Mesothelial cell of epicardium (in vitro differentiated cells): Measurements from ENCODE around the gene DMXL2. TPM values are rescaled to one million over a fixed set of nuclear protein-coding genes. Genes with fewer than 3 reads are reported as not detected.
A peak's percentile ranks its signal among the peaks of the same experiment; 100 is the strongest.
"Not testable (repeated sequence)": the region's sequence is repeated elsewhere in the genome, so short reads cannot be mapped to it uniquely, and the experiment has no call there.

ENCODE experiments used
- DNase-seq, 2 experiments: peaks; one replicate each; pipeline ENCODE4 v3.0.0; 2021; ENCODE audit warnings: low spot score in 2 of 2; ENCODE audit not compliant: unreplicated experiment in 2 of 2
- H3K27ac Mint-ChIP-seq: 2 replicates; pipeline ENCODE4 v1.8.0; 2021; ENCODE audit warnings: mixed read lengths
- H3K27me3 Mint-ChIP-seq: 2 replicates; pipeline ENCODE4 v1.8.0; 2021; ENCODE audit warnings: low read depth, mixed read lengths
- H3K36me3 Mint-ChIP-seq: 2 replicates; pipeline ENCODE4 v1.8.0; 2021; ENCODE audit warnings: mixed read lengths
- H3K4me1 Mint-ChIP-seq: 2 replicates; pipeline ENCODE4 v1.8.0; 2021; ENCODE audit warnings: mixed read lengths
- H3K4me3 Mint-ChIP-seq: 2 replicates; pipeline ENCODE4 v1.8.0; 2021; ENCODE audit warnings: mild to moderate bottlenecking, moderate library complexity, mixed read lengths
- H3K9me3 Mint-ChIP-seq: 2 replicates; pipeline ENCODE4 v1.8.0; 2021; ENCODE audit warnings: mixed read lengths
- CTCF ChIP-seq: fragments of 200-600 bp; sonication (generic); IDR thresholded peaks from one replicate; pipeline ENCODE4 v1.5.0; 2021; ENCODE audit warnings: antibody characterized with exemption; ENCODE audit not compliant: unreplicated experiment
- total RNA-seq: library from RNA; stranded (reverse); gene quantifications from 3 replicates; pipeline ENCODE4 v1.2.1, GENCODE V29; 2021

Gene DMXL2
- total RNA-seq, 1 donor from 2014 or later = 44.8 TPM

- TF ChIP-seq CTCF = no peak
- DNase-seq = no peak
- H3K36me3 Mint-ChIP-seq = peaks cover 6% of the 10 kb centered on the region
These were observed 44.8 kb downstream of the DMXL2 start for GRCh38 chr15:51577636-51578304.

GRCh38 chr15:51576911-51577500 is 45.6 kb downstream of the DMXL2 start:
- no peak for TF ChIP-seq CTCF
- Mint-ChIP-seq H3K9me3 (peaks cover 19% of the 10 kb centered on the region), H3K4me1 (peaks cover 9% of the 10 kb centered on the region), H3K27ac (no peak overlapping the region), H3K4me3 (no peak overlapping the region), H3K27me3 (no peaks in the 10 kb centered on the region), H3K36me3 (peaks cover 6% of the 10 kb centered on the region)
- no peak for DNase-seq

More at GRCh38 chr15:51577636-51578304, 44.8 kb downstream of the DMXL2 start:
- Mint-ChIP-seq H3K27me3 (no peaks in the 10 kb centered on the region), H3K9me3 (peaks cover 21% of the 10 kb centered on the region), H3K4me1 (peaks cover 9% of the 10 kb centered on the region), H3K4me3 (no peak overlapping the region), H3K27ac (no peak overlapping the region)

GRCh38 chr15:51576286-51576850 is 46.2 kb downstream of the DMXL2 start:
- no peak overlapping the region for H3K27ac Mint-ChIP-seq
- DNase-seq = no peak
- peaks cover 10% of the 10 kb centered on the region for H3K36me3 Mint-ChIP-seq
- H3K27me3 Mint-ChIP-seq = no peaks in the 10 kb centered on the region
- H3K4me1 Mint-ChIP-seq = peaks cover 9% of the 10 kb centered on the region
- no peak overlapping the region for H3K4me3 Mint-ChIP-seq
- TF ChIP-seq CTCF = no peak
- peaks cover 21% of the 10 kb centered on the region for H3K9me3 Mint-ChIP-seq

GRCh38 chr15:51575775-51576174 is 46.8 kb downstream of the DMXL2 start:
- TF ChIP-seq CTCF = no peak
- DNase-seq = no peak
- Mint-ChIP-seq H3K4me3 (no peak overlapping the region), H3K9me3 (peaks cover 22% of the 10 kb centered on the region), H3K4me1 (peaks cover 9% of the 10 kb centered on the region), H3K36me3 (peaks cover 13% of the 10 kb centered on the region), H3K27ac (no peak overlapping the region), H3K27me3 (no peaks in the 10 kb centered on the region)

- DNase-seq, H3K4me3 Mint-ChIP-seq, H3K27me3 Mint-ChIP-seq, H3K27ac Mint-ChIP-seq: not testable (repeated sequence)
- Mint-ChIP-seq H3K36me3 (peaks cover 18% of the 10 kb centered on the region), H3K4me1 (peaks cover 11% of the 10 kb centered on the region), H3K9me3 (peaks cover 29% of the 10 kb centered on the region)
These were observed 49.2 kb downstream of the DMXL2 start for GRCh38 chr15:51573352-51573751.

GRCh38 chr15:51568939-51569784 is 53.4 kb downstream of the DMXL2 start:
- H3K36me3 Mint-ChIP-seq = peaks cover 18% of the 10 kb centered on the region
- not testable (repeated sequence) for H3K4me1 Mint-ChIP-seq, H3K27me3 Mint-ChIP-seq, DNase-seq, H3K27ac Mint-ChIP-seq
- H3K9me3 Mint-ChIP-seq = peaks cover 29% of the 10 kb centered on the region
- peak overlapping the region; percentile 22 for H3K4me3 Mint-ChIP-seq
